ENCODE results near the gene DENND1C. TPM values are rescaled to one million over a fixed set of nuclear protein-coding genes. Genes with fewer than 3 reads are reported as not detected.

DENND1C gene
- total and polyA plus RNA-seq, 9 of the 15 experiments (the other 6 are each of a cell fraction or from before 2014, with no cell fraction given) = 0.03 to 1.2 (median 0.32) TPM; not detected in 1

DNA sequence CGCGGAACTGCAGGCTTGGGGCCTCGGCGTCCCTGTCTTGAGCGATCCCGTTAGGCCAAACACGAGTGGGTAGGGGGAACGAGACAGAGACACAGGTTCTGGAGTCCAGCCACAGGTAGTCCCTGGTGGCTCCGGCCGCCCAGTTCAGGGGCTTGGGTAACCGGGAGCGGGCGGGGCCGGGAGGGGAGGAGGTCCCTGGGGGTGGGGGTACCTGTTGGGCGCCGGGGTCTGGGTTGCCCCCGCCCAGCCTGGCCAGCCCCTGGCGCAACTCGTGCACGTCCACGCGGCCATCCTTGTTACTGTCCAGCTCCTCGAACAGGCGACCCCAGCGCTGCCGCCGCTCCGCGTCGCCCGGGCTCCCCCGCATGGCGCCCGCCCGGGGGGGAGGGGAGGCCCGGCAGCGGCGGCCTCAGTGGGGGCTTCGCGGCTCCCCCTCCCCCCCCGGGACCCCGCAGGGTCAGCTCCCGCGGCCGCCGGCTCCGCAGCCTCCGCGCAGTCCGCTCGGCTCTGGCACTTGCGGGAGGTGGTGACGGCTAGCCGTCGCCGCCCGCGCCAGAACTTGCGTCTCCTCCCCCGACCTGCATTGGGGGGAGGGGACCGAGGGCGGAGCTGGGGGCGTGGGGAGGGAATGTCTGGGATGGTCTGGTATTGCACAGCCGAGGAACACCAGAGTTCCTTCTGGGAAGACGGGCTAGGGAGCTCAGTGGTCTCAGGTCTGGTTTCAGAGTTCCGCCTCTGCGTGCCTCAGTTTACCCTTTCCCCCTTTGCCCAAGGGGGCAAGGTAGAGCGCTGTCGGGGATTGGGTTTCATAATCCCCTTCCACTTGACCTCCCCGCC is 22.1 kb downstream of the DENND1C start, which contains the start of gene SLC25A23 (continued):
- TF ChIP-seq SIN3B (IDR thresholded peaks at IDR 0.05; ENCODE audit: low read depth) (0 out of 2 replicates have a peak, but pooled peaks have one; percentile 25), ZNF408 (CRISPR knock-in tag; IDR thresholded peaks at IDR 0.05; ENCODE audit: low read depth) (no peak), CBX5 (IDR thresholded peaks at IDR 0.05; ENCODE audit: borderline replicate concordance, low read depth) (no peak), NR2C2 (CRISPR knock-in tag; IDR thresholded peaks at IDR 0.05) (no peak), NR2C2 (tag; IDR thresholded peaks at IDR 0.05) (peak; percentile 33; the same call in 1 of the 2 replicates), TEAD1 (CRISPR knock-in tag; IDR thresholded peaks at IDR 0.05) (no peak), PTBP1 (IDR thresholded peaks at IDR 0.05; ENCODE audit: low read depth, low read length) (no peak), RNF2 (IDR thresholded peaks at IDR 0.05) (peak; percentile 9; the same call in 1 of the 2 replicates), TSC22D4 (tag; IDR thresholded peaks at IDR 0.05) (no peak), SMC3 (conservative IDR thresholded peaks at IDR 0.05; ENCODE audit: insufficient read depth, low read depth, low read length) (no peak), ILK (tag; IDR thresholded peaks at IDR 0.05; ENCODE audit: borderline replicate concordance, low read depth) (no peak), CEBPZ (IDR thresholded peaks at IDR 0.05; ENCODE audit: borderline replicate concordance, low read depth, low read length) (no peak), RERE (CRISPR knock-in tag; IDR thresholded peaks at IDR 0.05; ENCODE audit: borderline replicate concordance) (peak; percentile 12; the same call in 1 of the 2 replicates)
- TF ChIP-seq, protein P1, sequence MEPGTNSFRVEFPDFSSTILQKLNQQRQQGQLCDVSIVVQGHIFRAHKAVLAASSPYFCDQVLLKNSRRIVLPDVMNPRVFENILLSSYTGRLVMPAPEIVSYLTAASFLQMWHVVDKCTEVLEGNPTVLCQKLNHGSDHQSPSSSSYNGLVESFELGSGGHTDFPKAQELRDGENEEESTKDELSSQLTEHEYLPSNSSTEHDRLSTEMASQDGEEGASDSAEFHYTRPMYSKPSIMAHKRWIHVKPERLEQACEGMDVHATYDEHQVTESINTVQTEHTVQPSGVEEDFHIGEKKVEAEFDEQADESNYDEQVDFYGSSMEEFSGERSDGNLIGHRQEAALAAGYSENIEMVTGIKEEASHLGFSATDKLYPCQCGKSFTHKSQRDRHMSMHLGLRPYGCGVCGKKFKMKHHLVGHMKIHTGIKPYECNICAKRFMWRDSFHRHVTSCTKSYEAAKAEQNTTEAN (CRISPR knock-in tag; IDR thresholded peaks at IDR 0.05) = no peak
- TF ChIP-seq, protein P2, sequence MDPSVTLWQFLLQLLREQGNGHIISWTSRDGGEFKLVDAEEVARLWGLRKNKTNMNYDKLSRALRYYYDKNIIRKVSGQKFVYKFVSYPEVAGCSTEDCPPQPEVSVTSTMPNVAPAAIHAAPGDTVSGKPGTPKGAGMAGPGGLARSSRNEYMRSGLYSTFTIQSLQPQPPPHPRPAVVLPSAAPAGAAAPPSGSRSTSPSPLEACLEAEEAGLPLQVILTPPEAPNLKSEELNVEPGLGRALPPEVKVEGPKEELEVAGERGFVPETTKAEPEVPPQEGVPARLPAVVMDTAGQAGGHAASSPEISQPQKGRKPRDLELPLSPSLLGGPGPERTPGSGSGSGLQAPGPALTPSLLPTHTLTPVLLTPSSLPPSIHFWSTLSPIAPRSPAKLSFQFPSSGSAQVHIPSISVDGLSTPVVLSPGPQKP (CRISPR knock-in tag; IDR thresholded peaks at IDR 0.05) = no peak

Measured in K562 (cell line).